Neuronal stem cell (in vitro differentiated cells): ENCODE results near the gene LCA5L.

Experiments
- DNase-seq: peaks from one replicate; pipeline ENCODE4 v3.0.0-alpha.2; 2013; ENCODE audit warnings: low spot score
- H2AFZ ChIP-seq: one replicate; pipeline ENCODE4 v1.6.1; 2013; ENCODE audit warnings: mild to moderate bottlenecking, low read length, inconsistent platforms
- H2AK5ac ChIP-seq: 2 replicates; pipeline ENCODE4 v1.6.1; 2013; ENCODE audit warnings: low read depth, mild to moderate bottlenecking, inconsistent platforms, low read length, moderate library complexity, mixed read lengths
- H2BK120ac ChIP-seq: 2 replicates; pipeline ENCODE4 v1.6.1; 2013; ENCODE audit warnings: low read depth, mild to moderate bottlenecking, inconsistent platforms, low read length, moderate library complexity, mixed read lengths
- H2BK12ac ChIP-seq: one replicate; pipeline ENCODE4 v1.6.1; 2013; ENCODE audit warnings: low read length, inconsistent platforms
- H2BK15ac ChIP-seq: 2 replicates; pipeline ENCODE4 v1.6.1; 2013; ENCODE audit warnings: mild to moderate bottlenecking, low read length, inconsistent platforms, mixed read lengths
- H2BK5ac ChIP-seq: one replicate; pipeline ENCODE4 v1.6.1; 2013; ENCODE audit warnings: inconsistent platforms, mild to moderate bottlenecking, low read length, moderate library complexity
- H3K14ac ChIP-seq: one replicate; pipeline ENCODE4 v1.6.1; 2013; ENCODE audit warnings: low read length, inconsistent platforms
- H3K18ac ChIP-seq: 2 replicates; pipeline ENCODE4 v1.6.1; 2013; ENCODE audit warnings: low read length, inconsistent platforms
- H3K23ac ChIP-seq: 2 replicates; pipeline ENCODE4 v1.6.1; 2013; ENCODE audit warnings: low read depth, mild to moderate bottlenecking, mixed read lengths, low read length, inconsistent platforms; ENCODE audit not compliant: poor library complexity
- H3K27ac ChIP-seq: replicated peaks from 3 replicates; pipeline ENCODE4 v1.5.1; 2013; ENCODE audit warnings: low read length, inconsistent platforms
- H3K27me3 ChIP-seq, 3 experiments: 2 replicates each; pipeline ENCODE4 v1.6.1; 2013; ENCODE audit warnings: low read length in 3 of 3, mild to moderate bottlenecking in 2 of 3, inconsistent platforms in 1 of 3, low read depth in 1 of 3, mixed read lengths in 1 of 3, moderate library complexity in 1 of 3; ENCODE audit not compliant: control insufficient read depth in 3 of 3, insufficient read depth in 3 of 3
- H3K36me3 ChIP-seq, 2 donors: replicated peaks in 1 of 2; 2 replicates each; pipeline ENCODE4 v1.6.1; 2013; ENCODE audit warnings: low read length in 2 of 2; ENCODE audit not compliant: control insufficient read depth in 2 of 2, insufficient read depth in 2 of 2
- H3K4ac ChIP-seq: 2 replicates; pipeline ENCODE4 v1.6.1; 2013; ENCODE audit warnings: inconsistent platforms, mild to moderate bottlenecking, low read length, moderate library complexity
- H3K4me1 ChIP-seq, 2 donors: 1 replicate in 1 of 2; 2 replicates in 1 of 2; pipeline ENCODE4 v1.6.1; 2013; ENCODE audit warnings: low read length in 2 of 2, low read depth in 1 of 2; ENCODE audit not compliant: control insufficient read depth in 2 of 2, insufficient read depth in 1 of 2
- H3K4me2 ChIP-seq: one replicate; pipeline ENCODE4 v1.6.1; 2013; ENCODE audit warnings: mild to moderate bottlenecking, low read length, inconsistent platforms; ENCODE audit not compliant: insufficient read depth, poor library complexity, severe bottlenecking
- H3K4me3 ChIP-seq, 2 donors: 2 replicates each; pipeline ENCODE4 v1.5.1; 2013; ENCODE audit warnings: low read length in 2 of 2, mild to moderate bottlenecking in 2 of 2, inconsistent platforms in 1 of 2, moderate library complexity in 1 of 2
- H3K79me1 ChIP-seq: one replicate; pipeline ENCODE4 v1.6.1; 2013; ENCODE audit warnings: low read depth, mild to moderate bottlenecking, inconsistent platforms, low read length, moderate library complexity
- H3K9ac ChIP-seq: one replicate; pipeline ENCODE4 v1.6.1; 2013; ENCODE audit warnings: mild to moderate bottlenecking, low read depth, low read length, inconsistent platforms; ENCODE audit not compliant: poor library complexity
- H3K9me3 ChIP-seq, 2 donors: replicated peaks in 1 of 2; 2 replicates each; pipeline versions ENCODE3 to v1.6.1; 2013; ENCODE audit warnings: low read length in 2 of 2, mild to moderate bottlenecking in 2 of 2, inconsistent platforms in 1 of 2, low read depth in 1 of 2, mixed read lengths in 1 of 2, moderate library complexity in 1 of 2; ENCODE audit not compliant: control insufficient read depth in 2 of 2, insufficient read depth in 1 of 2
- H4K8ac ChIP-seq: one replicate; pipeline ENCODE4 v1.6.1; 2013; ENCODE audit warnings: low read depth, mild to moderate bottlenecking, inconsistent platforms, low read length, moderate library complexity
- H4K91ac ChIP-seq: one replicate; pipeline ENCODE4 v1.6.1; 2013; ENCODE audit warnings: low read length, low read depth, mild to moderate bottlenecking, inconsistent platforms; ENCODE audit not compliant: poor library complexity
- WGBS, 2 donors: extraction: QIAGEN DNeasy Blood & Tissue Kit; methylation state at CpG; one replicate each; pipeline ENCODE4 v1.1.7; 2013; ENCODE audit warnings: missing lambda C conversion rate in 2 of 2, mixed read lengths in 1 of 2; ENCODE audit not compliant: insufficient read length in 2 of 2, insufficient replicate concordance in 1 of 2; ENCODE audit errors: extremely low coverage in 2 of 2; 5-methylcytosine and 5-hydroxymethylcytosine counted together

Gene LCA5L

GRCh38 chr21:39474611-39475010, 29.0 kb upstream of the LCA5L start:
- Histone ChIP-seq H3K4ac (no peak overlapping the region), H3K27ac (no peak overlapping the region), H3K36me3 (peaks cover 0 to 2% of the 10 kb centered on the region in 2 donors), H2BK5ac (no peak overlapping the region), H3K23ac (no peak overlapping the region), H4K8ac (no peak overlapping the region), H2BK120ac (no peak overlapping the region), H3K27me3 (no peaks in the 10 kb centered on the region), H2AK5ac (no peak overlapping the region), H3K14ac (no peak overlapping the region), H2BK12ac (no peak overlapping the region), H3K18ac (no peak overlapping the region), H3K4me3 (no peak overlapping the region), H3K4me2 (no peak overlapping the region), H3K9ac (no peak overlapping the region), H2AFZ (no peak overlapping the region), H4K91ac (no peak overlapping the region), H3K4me1 (no peaks in the 10 kb centered on the region), H2BK15ac (no peak overlapping the region), H3K79me1 (no peaks in the 10 kb centered on the region), H3K9me3 (no peaks in the 10 kb centered on the region)
- no CpG with 5 or more reads among the region's 2 CpGs for WGBS, 2 donors
- no peak for DNase-seq

- Histone ChIP-seq H3K9ac (no peak overlapping the region), H2AFZ (no peak overlapping the region), H3K9me3 (no peaks in the 10 kb centered on the region), H3K4me2 (no peak overlapping the region), H2BK5ac (no peak overlapping the region), H2AK5ac (no peak overlapping the region), H4K8ac (no peak overlapping the region), H3K14ac (no peak overlapping the region), H3K27ac (no peak overlapping the region), H4K91ac (no peak overlapping the region), H2BK120ac (no peak overlapping the region), H3K4me3 (no peak overlapping the region), H2BK15ac (no peak overlapping the region), H2BK12ac (no peak overlapping the region), H3K79me1 (no peaks in the 10 kb centered on the region), H3K23ac (no peak overlapping the region), H3K36me3 (peaks cover 0 to 2% of the 10 kb centered on the region in 2 donors), H3K27me3 (no peaks in the 10 kb centered on the region), H3K4me1 (no peaks in the 10 kb centered on the region), H3K18ac (no peak overlapping the region), H3K4ac (no peak overlapping the region)
- no CpG with 5 or more reads among the region's 4 CpGs for WGBS, 2 donors
- no peak for DNase-seq
Observed at GRCh38 chr21:39472786-39473185, 27.2 kb upstream of the LCA5L start.

GRCh38 chr21:39471598-39471997, 26.0 kb upstream of the LCA5L start:
- Histone ChIP-seq H2AFZ (no peak overlapping the region), H3K27ac (no peak overlapping the region), H3K23ac (no peak overlapping the region), H2AK5ac (no peak overlapping the region), H2BK120ac (no peak overlapping the region), H3K4ac (no peak overlapping the region), H3K27me3 (no peaks in the 10 kb centered on the region), H3K79me1 (no peaks in the 10 kb centered on the region), H3K36me3 (peaks cover 0 to 2% of the 10 kb centered on the region in 2 donors), H3K4me2 (no peak overlapping the region), H3K4me3 (no peak overlapping the region), H2BK12ac (no peak overlapping the region), H3K9me3 (no peaks in the 10 kb centered on the region), H4K91ac (no peak overlapping the region), H4K8ac (no peak overlapping the region), H2BK5ac (no peak overlapping the region), H2BK15ac (no peak overlapping the region), H3K18ac (no peak overlapping the region), H3K9ac (no peak overlapping the region), H3K14ac (no peak overlapping the region), H3K4me1 (no peaks in the 10 kb centered on the region)
- WGBS, 2 donors: no CpG with 5 or more reads among the region's 3 CpGs
- no peak for DNase-seq

- H3K9me3 ChIP-seq: no peaks in the 10 kb centered on the region
- no peak for DNase-seq
- no peak overlapping the region for H3K9ac ChIP-seq
- no peak overlapping the region for H2BK120ac ChIP-seq
- H2AFZ ChIP-seq: no peak overlapping the region
- H3K4me2 ChIP-seq: no peak overlapping the region
- no peak overlapping the region for H3K18ac ChIP-seq
- H2BK12ac ChIP-seq: no peak overlapping the region
- H3K4ac ChIP-seq: no peak overlapping the region
- no peak overlapping the region for H3K14ac ChIP-seq
- H3K4me1 ChIP-seq: no peaks in the 10 kb centered on the region
- no peak overlapping the region for H3K23ac ChIP-seq
- H3K27ac ChIP-seq: no peak overlapping the region
- H3K27me3 ChIP-seq: no peaks in the 10 kb centered on the region
- no peak overlapping the region for H4K91ac ChIP-seq
- no peak overlapping the region for H2AK5ac ChIP-seq
- WGBS, 2 donors: no CpG with 5 or more reads among the region's 1 CpG
- H3K36me3 ChIP-seq: no peaks in the 10 kb centered on the region
- H3K4me3 ChIP-seq: no peak overlapping the region
- no peak overlapping the region for H2BK5ac ChIP-seq
- H2BK15ac ChIP-seq: no peak overlapping the region
- no peak overlapping the region for H4K8ac ChIP-seq
- no peaks in the 10 kb centered on the region for H3K79me1 ChIP-seq
Observed at GRCh38 chr21:39468559-39468958, 23.0 kb upstream of the LCA5L start.
